Uterus (tissue), 2 donors: Measurements from ENCODE around the gene ORM2.

Experiments
- POLR2A ChIP-seq, 2 donors: fragments of 450-650 bp; IDR thresholded peaks; one replicate each; pipeline ENCODE4 v1.6.1; 2016; ENCODE audit warnings: antibody characterized with exemption in 2 of 2, mild to moderate bottlenecking in 1 of 2, moderate library complexity in 1 of 2
- TF ChIP-seq, protein P1 (sequence below), 4 experiments: fragments of 200-600 bp in 2 of 4; fragments of 450-650 bp in 2 of 4; sonication (generic) in 2 of 4; IDR thresholded peaks; one replicate each; pipeline ENCODE4 v1.5.1; 2016 to 2019; ENCODE audit warnings: antibody characterized with exemption in 4 of 4, mild to moderate bottlenecking in 2 of 4, moderate library complexity in 1 of 4

DNA sequence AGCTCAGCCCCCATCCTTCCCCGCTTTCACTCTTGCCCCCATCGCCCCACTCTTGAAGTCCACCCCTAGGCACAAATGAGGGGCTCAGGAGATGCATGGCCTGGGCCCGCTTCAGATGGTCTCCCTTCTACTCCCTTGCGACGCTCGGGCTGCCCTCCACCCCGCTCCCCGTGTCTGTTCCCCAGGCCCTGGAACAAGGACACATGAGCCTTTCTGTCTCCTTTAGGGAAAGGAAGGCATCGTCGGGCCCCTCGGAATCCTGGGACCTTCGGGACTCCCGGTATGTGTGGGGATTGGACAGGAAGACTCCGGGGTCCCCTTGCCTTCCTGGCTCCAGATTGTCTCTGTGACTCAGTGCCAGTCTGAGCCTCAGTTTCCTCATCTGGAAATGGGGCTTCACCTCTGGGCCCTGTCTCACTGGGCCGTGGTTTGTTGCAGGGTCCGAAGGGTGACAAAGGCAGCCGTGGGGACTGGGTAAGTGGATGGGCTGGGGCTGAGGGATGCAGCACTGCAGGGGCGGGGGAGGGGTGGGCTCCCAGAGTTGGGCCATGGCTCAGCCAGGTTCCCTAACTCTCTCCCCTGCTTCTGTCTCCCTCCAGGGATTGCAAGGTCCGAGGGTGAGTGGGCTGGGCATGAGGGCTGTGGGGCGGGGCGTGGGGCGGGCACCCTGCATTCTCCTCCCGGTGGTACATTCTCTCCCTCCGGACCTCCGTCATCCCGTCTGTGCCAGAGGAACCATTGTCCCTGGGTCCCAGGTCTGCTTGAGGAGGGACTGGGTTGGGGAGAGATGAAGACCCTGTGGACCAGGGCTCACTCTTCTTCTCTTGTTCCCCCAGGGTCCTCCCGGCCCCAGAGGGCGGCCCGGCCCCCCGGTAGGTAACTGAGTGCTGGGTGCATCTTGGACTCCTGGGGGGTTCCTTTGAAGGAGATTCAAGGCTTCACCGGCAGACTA, 28.5 kb upstream of the ORM2 start:
- no peak for TF ChIP-seq POLR2A (IDR thresholded peaks at IDR 0.05)
- TF ChIP-seq, protein P1, sequence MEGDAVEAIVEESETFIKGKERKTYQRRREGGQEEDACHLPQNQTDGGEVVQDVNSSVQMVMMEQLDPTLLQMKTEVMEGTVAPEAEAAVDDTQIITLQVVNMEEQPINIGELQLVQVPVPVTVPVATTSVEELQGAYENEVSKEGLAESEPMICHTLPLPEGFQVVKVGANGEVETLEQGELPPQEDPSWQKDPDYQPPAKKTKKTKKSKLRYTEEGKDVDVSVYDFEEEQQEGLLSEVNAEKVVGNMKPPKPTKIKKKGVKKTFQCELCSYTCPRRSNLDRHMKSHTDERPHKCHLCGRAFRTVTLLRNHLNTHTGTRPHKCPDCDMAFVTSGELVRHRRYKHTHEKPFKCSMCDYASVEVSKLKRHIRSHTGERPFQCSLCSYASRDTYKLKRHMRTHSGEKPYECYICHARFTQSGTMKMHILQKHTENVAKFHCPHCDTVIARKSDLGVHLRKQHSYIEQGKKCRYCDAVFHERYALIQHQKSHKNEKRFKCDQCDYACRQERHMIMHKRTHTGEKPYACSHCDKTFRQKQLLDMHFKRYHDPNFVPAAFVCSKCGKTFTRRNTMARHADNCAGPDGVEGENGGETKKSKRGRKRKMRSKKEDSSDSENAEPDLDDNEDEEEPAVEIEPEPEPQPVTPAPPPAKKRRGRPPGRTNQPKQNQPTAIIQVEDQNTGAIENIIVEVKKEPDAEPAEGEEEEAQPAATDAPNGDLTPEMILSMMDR (IDR thresholded peaks at IDR 0.05): no peak
